Globus pallidus (tissue), 1 donor: ENCODE measurements around the gene VWA7.
"Not testable (repeated sequence)": the region's sequence is repeated elsewhere in the genome, so short reads cannot be mapped to it uniquely, and the experiment has no call there.

Experiments used
- DNase-seq: peaks from one replicate; pipeline ENCODE4 v3.0.0-alpha.2; 2015; ENCODE audit warnings: low spot score

Gene VWA7, protein sequence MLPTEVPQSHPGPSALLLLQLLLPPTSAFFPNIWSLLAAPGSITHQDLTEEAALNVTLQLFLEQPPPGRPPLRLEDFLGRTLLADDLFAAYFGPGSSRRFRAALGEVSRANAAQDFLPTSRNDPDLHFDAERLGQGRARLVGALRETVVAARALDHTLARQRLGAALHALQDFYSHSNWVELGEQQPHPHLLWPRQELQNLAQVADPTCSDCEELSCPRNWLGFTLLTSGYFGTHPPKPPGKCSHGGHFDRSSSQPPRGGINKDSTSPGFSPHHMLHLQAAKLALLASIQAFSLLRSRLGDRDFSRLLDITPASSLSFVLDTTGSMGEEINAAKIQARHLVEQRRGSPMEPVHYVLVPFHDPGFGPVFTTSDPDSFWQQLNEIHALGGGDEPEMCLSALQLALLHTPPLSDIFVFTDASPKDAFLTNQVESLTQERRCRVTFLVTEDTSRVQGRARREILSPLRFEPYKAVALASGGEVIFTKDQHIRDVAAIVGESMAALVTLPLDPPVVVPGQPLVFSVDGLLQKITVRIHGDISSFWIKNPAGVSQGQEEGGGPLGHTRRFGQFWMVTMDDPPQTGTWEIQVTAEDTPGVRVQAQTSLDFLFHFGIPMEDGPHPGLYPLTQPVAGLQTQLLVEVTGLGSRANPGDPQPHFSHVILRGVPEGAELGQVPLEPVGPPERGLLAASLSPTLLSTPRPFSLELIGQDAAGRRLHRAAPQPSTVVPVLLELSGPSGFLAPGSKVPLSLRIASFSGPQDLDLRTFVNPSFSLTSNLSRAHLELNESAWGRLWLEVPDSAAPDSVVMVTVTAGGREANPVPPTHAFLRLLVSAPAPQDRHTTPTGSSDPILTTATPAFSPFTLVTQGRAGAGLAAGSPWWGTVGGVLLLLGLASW

DNA sequence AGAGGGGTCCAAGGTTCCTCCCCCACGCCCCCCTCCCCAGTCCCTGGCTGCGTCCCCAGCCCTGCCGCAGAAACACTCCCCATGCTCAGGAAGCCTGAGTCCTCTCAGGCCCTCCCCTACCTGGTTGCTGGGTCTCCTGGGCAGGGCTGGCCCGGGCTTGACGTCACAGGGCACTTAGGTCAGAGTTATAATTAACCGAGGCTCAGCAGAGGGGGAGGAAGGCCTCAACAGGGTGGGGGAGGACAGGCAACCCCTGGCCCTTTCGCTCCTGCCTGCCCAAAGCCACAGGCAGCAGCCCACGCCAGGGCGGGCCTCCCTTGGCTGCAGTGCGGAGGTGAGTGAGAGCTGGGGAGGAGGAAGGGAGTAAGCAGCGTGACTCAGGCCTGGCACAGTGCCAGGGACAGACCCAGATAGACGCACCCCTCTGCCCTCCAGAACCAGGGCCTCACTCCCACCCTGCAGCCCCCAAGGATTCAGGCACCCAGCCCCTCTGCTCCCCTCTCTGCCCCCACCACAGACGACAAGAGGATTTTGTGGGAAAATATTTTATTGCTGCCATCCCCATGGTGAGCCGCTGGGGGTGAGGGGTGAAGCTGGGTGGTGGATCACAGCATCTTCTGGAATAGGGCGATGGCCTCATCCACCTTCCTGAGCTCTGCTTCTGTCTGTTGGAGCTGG lies at the start of gene VWA7:
Gene VWA7 (minus strand): TSS at position 340 of the 678 bp plus-strand sequence. CDS start 549 bp downstream, outside the sequence.
- DNase-seq = no peak

DNA sequence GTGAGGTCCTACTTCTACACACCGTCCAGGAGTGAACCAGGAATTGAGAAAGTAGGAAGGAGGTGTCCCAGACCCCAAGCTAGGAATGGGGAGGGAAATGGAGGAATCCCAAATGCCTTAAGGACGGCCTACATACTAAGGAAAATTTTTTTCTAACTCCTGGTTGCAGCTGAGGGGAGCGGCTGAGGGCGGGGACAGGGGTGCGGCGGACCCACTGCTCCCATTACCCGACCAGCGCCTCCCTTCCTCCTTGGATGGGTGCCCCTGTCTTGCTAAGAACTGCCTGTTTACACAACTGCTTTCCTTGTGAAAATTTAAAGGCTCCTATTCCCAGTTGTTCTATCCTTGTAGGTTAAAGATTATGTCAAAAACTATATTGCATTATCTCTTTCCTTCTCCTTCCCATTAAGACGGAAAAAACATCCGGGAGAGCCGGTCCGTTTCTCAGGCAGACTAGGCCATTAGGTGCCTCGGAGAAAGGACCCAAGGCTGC lies 49.7 kb upstream of the VWA7 start:
- no peak for DNase-seq

DNA sequence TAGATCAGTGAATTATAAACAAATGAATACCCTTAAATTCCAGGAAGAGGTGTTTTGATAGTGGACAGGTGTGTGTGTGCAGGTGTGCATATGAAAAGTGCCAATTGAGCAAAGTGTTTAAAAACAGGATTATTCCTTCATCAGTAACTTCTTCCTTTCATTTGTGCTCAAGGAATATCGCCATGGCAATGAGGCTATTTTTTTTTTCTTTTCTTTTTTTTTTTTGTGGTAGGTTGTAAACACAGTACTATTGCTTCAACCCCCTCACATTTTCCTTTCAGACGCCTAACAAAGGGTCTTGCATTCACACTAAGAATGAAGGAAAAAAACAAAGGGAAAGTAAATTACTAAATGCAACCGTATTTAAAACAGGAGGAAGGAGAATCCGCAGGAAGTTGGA lies 48.4 kb upstream of the VWA7 start:
- no peak for DNase-seq

DNA sequence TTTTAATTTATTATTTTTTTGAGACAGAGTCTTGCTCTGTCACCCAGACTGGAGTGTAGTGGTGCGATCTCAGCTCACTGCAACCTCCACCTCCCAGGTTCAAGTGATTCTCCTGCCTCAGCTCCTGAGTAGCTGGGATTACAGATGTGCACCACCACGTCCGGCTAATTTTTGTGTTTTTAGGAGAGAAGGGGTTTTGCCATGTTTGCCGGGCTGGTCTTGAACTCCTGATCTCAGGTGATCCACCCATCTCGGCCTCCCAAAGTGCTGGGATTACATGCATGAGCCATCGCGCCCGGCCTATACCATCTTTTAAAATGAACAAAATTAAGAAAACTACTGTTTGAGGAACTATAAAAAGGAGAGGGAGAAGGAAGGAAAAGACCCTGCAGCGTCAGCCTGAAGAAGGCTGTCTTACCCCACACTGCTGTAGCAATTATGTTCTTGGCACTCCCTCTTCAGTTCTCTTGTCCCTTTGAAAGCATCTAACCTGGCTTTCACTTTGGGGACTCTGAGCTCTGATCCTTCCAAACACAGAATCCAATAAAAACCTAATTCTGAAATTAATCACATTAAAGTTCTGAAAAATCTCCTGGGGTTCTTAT lies 46.6 kb upstream of the VWA7 start:
- DNase-seq = not testable (repeated sequence)

DNA sequence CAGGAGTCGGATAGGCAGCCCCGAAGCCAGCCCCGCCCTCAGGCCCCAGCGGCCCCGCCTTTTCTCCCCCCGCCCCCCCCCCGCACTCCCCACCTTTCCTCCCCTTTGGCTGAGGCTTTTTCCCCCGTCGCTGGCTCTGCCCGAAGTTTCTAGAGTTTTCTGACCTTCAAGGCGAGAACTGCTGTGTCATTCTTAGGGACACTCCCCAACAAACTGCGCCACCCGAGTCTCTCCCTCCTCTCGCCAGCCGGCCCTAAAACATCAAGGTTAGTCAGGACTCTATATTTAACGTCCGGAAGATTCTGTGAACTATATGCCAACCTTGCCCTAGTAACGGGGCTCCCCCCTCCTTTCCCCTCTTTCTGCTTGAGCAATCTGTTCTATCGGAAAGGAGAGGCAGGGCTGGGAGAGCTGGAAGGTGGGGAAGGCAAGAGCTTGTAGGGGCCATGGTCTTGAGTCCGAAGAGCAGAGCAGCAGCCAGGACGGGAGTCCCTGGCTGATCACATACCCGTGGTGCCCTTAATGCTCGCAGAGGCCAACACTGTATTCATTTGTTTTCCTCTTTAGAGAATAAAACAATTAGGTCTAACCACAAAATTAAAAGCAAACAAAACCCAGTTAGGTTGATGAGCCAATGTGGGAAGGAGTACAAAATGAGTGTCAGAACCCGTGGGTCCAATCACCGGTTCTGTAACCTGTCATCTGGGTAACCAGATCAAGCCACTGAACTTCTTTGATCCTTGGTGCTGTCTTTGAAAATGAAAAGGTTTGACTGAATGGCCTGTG lies 45.1 kb upstream of the VWA7 start:
- DNase-seq = peak; percentile 88

DNA sequence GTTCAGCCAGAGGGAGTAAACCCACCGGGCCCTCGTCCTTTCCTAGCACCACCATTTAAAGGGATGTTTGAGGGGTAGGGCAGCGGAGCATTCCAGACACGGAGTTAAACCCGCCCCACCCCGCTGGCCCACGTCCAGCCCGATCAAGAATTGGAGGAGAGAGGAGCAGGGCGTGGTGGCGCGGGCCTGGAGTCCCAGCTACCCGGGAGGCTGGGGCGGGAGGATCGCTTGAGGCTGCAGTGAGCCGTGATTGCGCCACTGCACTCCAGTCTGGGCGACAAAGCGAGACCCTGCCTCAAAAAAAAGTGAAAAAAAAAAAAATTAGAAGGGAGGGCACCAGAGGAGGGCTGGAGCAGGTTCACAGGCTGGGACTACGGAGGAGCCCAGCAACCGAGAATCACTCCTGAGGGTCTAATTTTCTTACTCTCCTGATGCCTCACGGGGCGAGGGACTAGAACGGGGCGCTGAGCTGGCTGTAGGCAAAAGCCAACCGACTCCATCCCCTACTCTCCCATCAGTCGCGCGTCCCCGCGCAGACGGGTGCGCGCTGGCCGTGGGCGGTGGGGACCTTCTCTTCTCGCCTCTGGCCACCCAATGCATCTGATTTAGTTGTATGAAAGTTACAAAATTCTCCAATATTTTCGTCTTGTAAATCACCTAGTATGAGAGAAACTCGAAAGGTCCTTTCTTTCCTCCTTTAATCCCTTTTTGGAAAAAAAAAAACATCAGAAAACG lies 44.3 kb upstream of the VWA7 start:
- DNase-seq = no peak

DNA sequence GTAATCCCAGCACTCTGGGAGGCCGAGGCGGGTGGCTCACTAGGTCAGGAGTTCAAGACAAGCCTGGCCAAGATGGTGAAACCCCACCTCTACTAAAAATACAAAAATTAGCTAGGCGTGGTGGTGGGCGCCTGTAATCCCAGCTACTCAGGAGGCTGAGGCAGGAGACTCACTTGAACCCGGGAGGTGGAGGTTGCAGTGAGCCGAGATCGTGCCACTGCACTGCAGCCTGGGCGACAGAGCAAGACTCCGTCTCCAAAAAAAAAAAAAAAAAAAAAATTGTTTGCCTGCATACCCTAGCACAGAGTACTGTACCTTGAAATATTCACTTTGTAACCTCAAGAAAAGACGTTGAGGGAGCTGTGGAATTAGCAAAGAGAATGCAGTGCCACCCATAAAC lies 43.3 kb upstream of the VWA7 start:
- not testable (repeated sequence) for DNase-seq

DNA sequence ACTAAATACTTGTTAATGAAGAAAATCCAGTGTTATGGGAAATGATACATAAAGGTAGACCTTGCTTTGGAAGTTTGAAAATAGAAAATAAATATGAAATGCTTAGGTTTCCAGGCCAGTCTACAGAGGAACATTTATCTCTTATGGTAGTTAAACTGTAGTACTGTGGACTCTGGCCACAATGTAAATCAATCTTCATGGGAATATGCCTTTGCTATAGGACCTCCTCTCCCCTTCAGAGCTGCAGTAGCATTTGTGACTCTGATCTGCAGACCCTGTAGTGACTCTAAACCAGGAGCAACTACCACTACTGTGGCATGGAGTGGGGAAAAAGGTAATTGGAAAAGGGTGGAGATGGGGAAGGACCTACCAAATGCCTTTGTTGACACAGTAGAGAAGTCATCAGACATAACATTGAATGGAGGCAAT lies 42.8 kb upstream of the VWA7 start:
- no peak for DNase-seq

DNA sequence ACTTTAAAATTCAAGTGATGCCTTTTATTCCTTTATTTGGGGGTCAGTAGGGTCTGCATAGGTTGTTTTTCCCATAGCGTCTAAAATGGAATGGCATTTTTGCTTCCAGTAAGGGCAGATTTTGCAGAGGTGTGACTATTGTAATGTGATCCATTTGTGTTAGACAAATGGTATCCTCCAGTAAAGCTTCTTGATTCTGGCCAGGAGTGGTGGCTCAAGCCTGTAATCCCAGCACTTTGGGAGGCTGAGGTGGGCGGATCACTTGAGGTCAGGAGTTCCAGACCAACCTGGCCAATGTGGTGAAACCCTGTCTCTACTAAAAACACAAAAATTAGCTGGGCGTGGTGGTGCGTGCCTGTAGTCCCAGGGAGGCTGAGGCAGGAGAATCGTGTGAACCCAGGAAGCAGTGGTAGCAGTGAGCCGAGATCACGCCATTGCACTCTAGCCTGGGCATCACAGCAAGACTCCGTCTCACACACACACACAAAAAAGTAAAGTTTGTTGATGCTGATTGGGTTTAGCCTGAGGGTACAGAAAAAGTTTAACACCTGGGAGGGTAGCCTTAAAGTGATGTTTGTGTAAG lies 40.9 kb upstream of the VWA7 start:
- DNase-seq = peak; percentile 86

DNA sequence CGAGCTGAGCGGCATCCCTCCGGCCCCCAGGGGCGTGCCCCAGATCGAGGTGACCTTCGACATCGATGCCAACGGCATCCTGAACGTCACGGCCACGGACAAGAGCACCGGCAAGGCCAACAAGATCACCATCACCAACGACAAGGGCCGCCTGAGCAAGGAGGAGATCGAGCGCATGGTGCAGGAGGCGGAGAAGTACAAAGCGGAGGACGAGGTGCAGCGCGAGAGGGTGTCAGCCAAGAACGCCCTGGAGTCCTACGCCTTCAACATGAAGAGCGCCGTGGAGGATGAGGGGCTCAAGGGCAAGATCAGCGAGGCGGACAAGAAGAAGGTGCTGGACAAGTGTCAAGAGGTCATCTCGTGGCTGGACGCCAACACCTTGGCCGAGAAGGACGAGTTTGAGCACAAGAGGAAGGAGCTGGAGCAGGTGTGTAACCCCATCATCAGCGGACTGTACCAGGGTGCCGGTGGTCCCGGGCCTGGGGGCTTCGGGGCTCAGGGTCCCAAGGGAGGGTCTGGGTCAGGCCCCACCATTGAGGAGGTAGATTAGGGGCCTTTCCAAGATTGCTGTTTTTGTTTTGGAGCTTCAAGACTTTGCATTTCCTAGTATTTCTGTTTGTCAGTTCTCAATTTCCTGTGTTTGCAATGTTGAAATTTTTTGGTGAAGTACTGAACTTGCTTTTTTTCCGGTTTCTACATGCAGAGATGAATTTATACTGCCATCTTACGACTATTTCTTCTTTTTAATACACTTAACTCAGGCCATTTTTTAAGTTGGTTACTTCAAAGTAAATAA lies 40.2 kb upstream of the VWA7 start:
- peak; percentile 83 for DNase-seq

DNA sequence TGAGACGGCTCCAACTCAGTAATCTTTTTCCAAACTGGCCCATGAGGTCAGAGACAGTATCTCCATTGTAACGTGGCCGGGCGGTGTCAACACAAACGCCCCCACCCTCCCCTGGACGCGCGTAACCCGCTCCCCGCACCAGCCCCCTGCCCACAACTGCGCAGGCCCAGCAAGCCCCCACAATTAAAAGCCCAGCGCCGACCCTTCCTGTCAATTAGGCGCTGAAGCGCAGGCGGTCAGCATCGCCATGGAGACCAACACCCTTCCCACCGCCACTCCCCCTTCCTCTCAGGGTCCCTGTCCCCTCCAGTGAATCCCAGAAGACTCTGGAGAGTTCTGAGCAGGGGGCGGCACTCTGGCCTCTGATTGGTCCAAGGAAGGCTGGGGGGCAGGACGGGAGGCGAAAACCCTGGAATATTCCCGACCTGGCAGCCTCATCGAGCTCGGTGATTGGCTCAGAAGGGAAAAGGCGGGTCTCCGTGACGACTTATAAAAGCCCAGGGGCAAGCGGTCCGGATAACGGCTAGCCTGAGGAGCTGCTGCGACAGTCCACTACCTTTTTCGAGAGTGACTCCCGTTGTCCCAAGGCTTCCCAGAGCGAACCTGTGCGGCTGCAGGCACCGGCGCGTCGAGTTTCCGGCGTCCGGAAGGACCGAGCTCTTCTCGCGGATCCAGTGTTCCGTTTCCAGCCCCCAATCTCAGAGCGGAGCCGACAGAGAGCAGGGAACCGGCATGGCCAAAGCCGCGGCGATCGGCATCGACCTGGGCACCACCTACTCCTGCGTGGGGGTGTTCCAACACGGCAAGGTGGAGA lies 38.1 kb upstream of the VWA7 start, which contains the start of the genes HSPA1A and HSPA1L:
Gene HSPA1A (plus strand): TSS at position 519 of the 814 bp plus-strand sequence. CDS start 214 bp downstream, at position 733.
Gene HSPA1L (minus strand): TSS at position 259 of the 814 bp plus-strand sequence. CDS start 3,311 bp downstream, outside the sequence.
- DNase-seq = peak; percentile 99

DNA sequence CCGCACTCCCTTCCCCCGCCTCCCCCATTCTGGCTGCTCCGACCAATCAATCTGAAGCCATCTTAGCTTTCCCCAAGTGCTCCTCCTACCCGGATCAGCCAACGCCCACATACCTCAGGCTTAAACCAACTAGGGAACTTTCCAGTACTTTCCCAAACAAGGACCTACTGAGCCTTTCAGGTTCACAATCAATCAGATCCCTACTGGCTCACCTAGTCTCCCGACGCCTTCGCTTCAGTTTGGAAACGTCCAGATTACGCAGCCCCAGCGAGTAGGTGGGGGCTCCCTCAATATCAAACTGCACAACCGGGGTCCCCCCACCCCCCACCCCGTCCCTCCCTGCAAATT lies 37.5 kb upstream of the VWA7 start:
- DNase-seq = peak; percentile 99

DNA sequence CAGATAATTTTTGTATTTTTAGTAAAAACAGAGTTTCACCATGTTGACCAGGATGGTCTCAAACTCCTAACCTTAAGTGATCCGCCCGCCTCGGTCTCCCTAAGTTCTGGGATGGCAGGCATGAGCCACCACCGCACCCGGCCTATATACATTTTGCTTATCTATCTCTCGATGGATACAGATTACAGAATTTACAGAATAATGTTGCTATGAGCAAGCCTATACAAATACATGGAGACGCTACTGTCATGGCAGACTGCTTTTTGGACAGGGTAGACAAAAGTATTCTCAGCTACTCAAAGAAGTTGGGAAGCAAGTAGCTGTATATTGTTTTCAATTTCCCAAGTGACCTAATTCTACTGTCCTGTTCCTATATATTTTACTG lies 36.3 kb upstream of the VWA7 start:
- DNase-seq = no peak

DNA sequence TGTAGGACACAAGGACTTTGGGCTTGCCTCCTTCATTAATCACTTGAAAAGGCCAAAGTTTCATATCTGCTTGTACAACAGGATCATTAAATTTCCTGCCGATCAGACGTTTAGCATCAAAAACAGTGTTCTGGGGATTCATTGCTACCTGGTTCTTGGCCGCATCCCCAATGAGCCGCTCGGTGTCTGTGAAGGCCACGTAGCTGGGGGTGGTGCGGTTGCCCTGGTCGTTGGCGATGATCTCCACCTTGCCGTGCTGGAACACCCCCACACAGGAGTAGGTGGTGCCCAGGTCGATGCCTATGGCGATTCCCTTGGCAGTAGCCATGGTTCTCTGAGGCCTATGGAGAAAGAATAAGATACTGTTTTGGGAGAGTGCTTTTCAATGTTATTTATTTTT lies 34.5 kb upstream of the VWA7 start:
- DNase-seq = no peak

DNA sequence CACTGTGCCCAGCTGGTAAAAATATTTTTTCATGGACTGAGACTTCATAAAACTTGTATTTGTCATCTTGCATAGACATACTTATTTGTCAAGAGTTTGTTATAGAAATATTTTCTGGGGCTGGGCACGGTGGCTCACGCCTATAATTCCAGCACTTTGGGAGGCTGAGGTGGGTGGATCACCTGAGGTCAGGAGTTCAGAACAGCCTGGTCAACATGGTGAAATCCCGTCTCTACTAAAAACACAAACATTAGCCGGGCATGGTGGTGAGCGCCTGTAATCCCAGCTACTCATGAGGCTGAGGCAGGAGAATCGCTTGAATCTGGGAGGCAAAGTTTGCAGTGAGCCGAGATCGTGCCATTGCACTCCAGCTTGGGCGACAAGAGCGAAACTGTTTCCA lies 31.5 kb upstream of the VWA7 start:
- not testable (repeated sequence) for DNase-seq

DNA sequence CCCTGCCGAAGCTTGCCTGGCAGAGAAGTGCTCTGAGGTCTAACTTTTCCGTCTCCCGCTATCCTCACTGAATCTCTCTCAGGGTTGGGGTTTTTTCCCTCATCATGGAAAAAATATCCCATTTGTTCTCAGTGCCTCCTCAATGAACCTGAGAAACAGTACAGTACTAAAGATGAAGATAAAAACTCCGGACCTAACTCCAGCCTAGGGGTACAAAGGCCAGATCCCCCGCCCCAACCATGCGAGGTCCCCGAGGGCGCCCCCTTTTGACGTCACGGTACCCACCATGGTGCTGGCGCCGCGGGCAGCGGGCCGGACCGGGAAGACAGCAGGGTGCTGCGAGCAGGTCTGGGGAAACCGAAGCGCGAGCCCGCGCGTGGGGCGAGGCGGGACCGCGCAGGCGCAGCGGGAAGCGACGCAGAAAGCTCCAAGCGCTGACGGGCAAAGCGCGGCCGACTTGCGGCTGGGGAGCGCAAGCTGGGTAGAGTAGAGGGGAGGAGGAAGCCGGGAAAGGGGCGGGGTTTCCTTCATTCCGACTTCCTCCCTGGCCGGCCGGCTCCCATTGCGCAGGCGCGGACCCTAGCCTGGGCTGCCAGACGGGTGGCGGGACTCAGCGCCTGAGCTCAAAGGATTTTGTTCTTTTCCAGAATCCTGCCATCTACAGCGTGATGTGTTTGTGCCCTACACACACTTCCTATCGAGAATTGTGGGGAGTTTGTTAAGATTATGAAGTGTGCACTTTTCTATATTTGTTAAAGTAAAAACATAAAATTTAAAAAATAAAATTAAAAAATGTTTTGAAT lies 29.5 kb upstream of the VWA7 start, which contains the start of gene LSM2:
Gene LSM2 (minus strand): TSS at position 497 of the 803 bp plus-strand sequence. CDS start 209 bp downstream, at position 288.
- DNase-seq = peak; percentile 98

DNA sequence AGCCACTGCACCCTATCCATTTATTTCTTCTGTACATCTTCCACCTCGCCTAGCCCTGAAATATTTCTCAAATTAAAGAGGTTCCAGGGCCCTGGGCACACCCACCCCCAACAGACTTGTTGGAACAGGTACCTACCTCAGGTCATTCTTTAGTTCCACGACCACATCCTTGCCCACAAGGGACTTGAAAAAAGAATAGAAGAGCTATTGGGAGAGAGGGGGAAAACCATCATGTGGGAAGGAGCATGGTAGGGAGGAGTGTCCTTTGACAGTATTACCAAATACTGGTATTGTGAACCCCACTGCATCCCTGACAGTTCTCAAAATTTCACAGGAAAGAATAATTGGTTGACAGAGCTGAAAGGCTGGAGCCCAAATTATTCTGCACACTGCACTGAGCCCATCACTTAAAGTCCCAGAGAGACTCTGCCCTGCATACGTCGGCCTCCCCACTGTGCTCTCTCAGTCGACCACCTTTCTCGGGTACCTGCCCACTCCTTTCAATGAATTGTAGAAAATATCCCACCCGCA lies 28.9 kb upstream of the VWA7 start:
- DNase-seq = no peak
